HG02943 (cell line): Measurements from ENCODE around the gene PPP1R10.

Experiments used
- ATAC-seq: cut with Tn5 transposase; IDR thresholded peaks from one replicate; pipeline ENCODE4 v1.9.1; 2021; ENCODE audit warnings: mild to moderate bottlenecking, low read depth, moderate library complexity; ENCODE audit not compliant: unreplicated experiment

Gene PPP1R10

GRCh38 chr6:30562470-30563425, 54.3 kb downstream of the PPP1R10 start:
- no peak for ATAC-seq

- no peak for ATAC-seq
Observed at GRCh38 chr6:30560930-30561329, 56.1 kb downstream of the PPP1R10 start.

- ATAC-seq, result no peak
Observed at GRCh38 chr6:30557683-30557981, 59.4 kb downstream of the PPP1R10 start.

GRCh38 chr6:30556906-30557682, 59.9 kb downstream of the PPP1R10 start, which contains the start of gene PRR3:
Gene PRR3 (plus strand): TSS chr6:30557295. CDS start chr6:30557345, 50 bp downstream.
- peak; percentile 62 for ATAC-seq

GRCh38 chr6:30556066-30556905, 60.8 kb downstream of the PPP1R10 start, which contains the start of gene GNL1:
Gene GNL1 (minus strand): TSS chr6:30556489. CDS start chr6:30556203, 286 bp downstream.
- peak; percentile 64 for ATAC-seq

GRCh38 chr6:30555816-30556065, 61.3 kb downstream of the PPP1R10 start:
- ATAC-seq, result no peak

GRCh38 chr6:30554962-30555815, 61.9 kb downstream of the PPP1R10 start:
- ATAC-seq, result no peak

- no peak for ATAC-seq
Observed at GRCh38 chr6:30554404-30554803, 62.6 kb downstream of the PPP1R10 start.
